Epidermal melanocyte (primary cell): ENCODE data around the gene NDUFS6.
"Not testable (repeated sequence)": the region's sequence is repeated elsewhere in the genome, so short reads cannot be mapped to it uniquely, and the experiment has no call there.

ENCODE experiments used
- DNase-seq: peaks from one replicate; pipeline ENCODE4 v3.0.0; 2011; ENCODE audit warnings: low spot score; ENCODE audit not compliant: insufficient read length

NDUFS6 gene

GRCh38 chr5:1815071-1815786 is 14.0 kb downstream of the NDUFS6 start:
- DNase-seq, result no peak

GRCh38 chr5:1815881-1816292 is 14.7 kb downstream of the NDUFS6 start:
- DNase-seq, result no peak

- DNase-seq, result not testable (repeated sequence)
Observed at GRCh38 chr5:1816495-1817089, 15.4 kb downstream of the NDUFS6 start.

- no peak for DNase-seq
Observed at GRCh38 chr5:1817261-1818043, 16.2 kb downstream of the NDUFS6 start.

- no peak for DNase-seq
Observed at GRCh38 chr5:1818784-1819183, 17.6 kb downstream of the NDUFS6 start.

GRCh38 chr5:1819458-1819857 is 18.3 kb downstream of the NDUFS6 start:
- DNase-seq, result no peak

- DNase-seq, result no peak
Observed at GRCh38 chr5:1820381-1820780, 19.2 kb downstream of the NDUFS6 start.

GRCh38 chr5:1820926-1821325 is 19.7 kb downstream of the NDUFS6 start:
- no peak for DNase-seq

GRCh38 chr5:1821862-1822261 is 20.7 kb downstream of the NDUFS6 start:
- no peak for DNase-seq

GRCh38 chr5:1823381-1824034 is 22.3 kb downstream of the NDUFS6 start:
- no peak for DNase-seq

GRCh38 chr5:1824109-1824821 is 23.1 kb downstream of the NDUFS6 start:
- no peak for DNase-seq

GRCh38 chr5:1824903-1825841 is 24.0 kb downstream of the NDUFS6 start:
- DNase-seq, result no peak

- DNase-seq, result no peak
Observed at GRCh38 chr5:1826235-1826980, 25.2 kb downstream of the NDUFS6 start.

GRCh38 chr5:1827025-1827885 is 26.0 kb downstream of the NDUFS6 start:
- no peak for DNase-seq

GRCh38 chr5:1827886-1828397 is 26.7 kb downstream of the NDUFS6 start:
- DNase-seq, result no peak

- DNase-seq, result no peak
Observed at GRCh38 chr5:1830571-1831228, 29.5 kb downstream of the NDUFS6 start.

GRCh38 chr5:1831257-1831656 is 30.1 kb downstream of the NDUFS6 start:
- DNase-seq, result no peak
